GM13976 (cell line): ENCODE measurements around the gene PCAT7.
"Not testable (repeated sequence)": the region's sequence is repeated elsewhere in the genome, so short reads cannot be mapped to it uniquely, and the experiment has no call there.

ENCODE experiments used
- DNase-seq: peaks from one replicate; pipeline ENCODE4 v3.0.0; 2012; ENCODE audit warnings: low spot score
- CTCF ChIP-seq: IDR thresholded peaks from 2 replicates; pipeline ENCODE4 v1.5.1; 2012; ENCODE audit warnings: borderline replicate concordance, mild to moderate bottlenecking; ENCODE audit not compliant: insufficient read depth; ENCODE audit errors: extremely low read depth, missing control alignments, control extremely low read depth
- in situ Hi-C: fragments of 300-500 bp; cut with MboI; formaldehyde crosslinking; loops from one replicate; pipeline ENCODE4 v1.12.0; 2022; ENCODE audit warnings: low sequenced_read_pairs, mixed read lengths, inconsistent platforms; ENCODE audit not compliant: unreplicated experiment

Gene PCAT7

DNA sequence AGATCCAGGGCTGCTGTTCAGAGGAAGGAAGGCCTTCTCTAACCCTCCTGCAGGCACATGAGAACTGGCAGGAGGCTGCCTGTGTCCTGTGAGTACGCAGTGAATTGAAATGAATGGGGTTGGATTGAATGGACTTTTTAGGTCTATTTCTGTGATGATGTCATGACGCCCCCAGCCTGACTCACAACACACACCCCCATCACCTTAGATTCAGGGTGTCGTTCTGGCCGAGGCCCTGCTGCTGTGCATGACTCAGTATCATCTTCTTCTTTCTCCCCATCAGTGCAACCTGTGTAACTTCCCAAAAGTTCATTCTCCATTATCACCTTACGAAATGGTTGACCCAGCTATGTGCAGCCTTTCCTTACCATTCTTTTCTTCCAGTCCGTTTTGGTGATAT, 5.4 kb downstream of the PCAT7 start:
- no peak for TF ChIP-seq CTCF
- DNase-seq = no peak
- in situ Hi-C loops = no loop called here

- no peak for TF ChIP-seq CTCF
- no peak for DNase-seq
- in situ Hi-C loops = no loop called here
Measured at GRCh38 chr9:94563548-94563947, 8.7 kb downstream of the PCAT7 start.

- DNase-seq, in situ Hi-C loops: not testable (repeated sequence)
Measured at GRCh38 chr9:94564279-94564678, 9.4 kb downstream of the PCAT7 start.

DNA sequence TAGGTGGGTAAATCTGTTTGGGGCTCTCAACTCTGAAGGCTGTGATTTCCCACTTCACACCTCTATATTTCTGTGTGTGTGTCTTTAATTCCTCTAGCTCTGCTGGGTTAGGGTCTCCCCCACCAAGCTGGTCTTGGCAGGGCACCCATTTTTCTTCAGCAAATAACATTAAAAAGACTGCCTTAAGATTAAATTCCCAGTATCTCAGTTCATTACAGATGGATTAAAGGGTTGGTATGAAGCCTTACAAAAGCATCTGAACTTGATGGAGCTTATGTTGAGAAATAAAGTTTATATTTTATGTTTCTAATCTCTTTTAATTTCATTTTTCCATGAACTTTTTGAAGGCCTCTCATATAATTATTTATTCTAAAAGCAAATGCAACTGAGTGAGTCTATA, 11.7 kb downstream of the PCAT7 start:
- in situ Hi-C loops = no loop called here
- no peak for TF ChIP-seq CTCF
- no peak for DNase-seq

DNA sequence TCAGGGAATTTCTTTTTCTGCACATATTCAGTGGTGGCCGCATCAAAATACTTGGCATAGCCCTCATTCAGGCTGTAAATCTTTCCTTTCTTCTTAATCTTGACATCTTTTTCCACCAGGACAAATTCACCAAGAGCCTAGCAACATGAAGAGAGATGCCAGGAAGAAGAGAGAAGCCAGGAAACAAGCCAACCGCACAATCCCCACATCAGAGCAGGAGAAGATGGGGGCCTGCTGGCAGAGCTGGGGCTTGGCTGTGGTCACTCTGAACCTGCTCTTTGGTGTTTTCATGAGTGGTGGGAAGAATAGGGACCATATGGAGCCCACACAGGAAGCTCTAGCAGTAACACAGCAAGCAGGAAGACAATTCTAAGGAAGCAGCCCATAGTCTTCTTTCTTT, 12.4 kb downstream of the PCAT7 start:
- in situ Hi-C loops = no loop called here
- no peak for DNase-seq
- TF ChIP-seq CTCF = no peak

GRCh38 chr9:94568250-94568889, 13.5 kb downstream of the PCAT7 start:
- in situ Hi-C loops = no loop called here
- DNase-seq = no peak
- TF ChIP-seq CTCF = no peak

GRCh38 chr9:94568972-94569712, 14.3 kb downstream of the PCAT7 start:
- no peak for DNase-seq
- no peak for TF ChIP-seq CTCF
- in situ Hi-C loops = no loop called here
